ENCODE results near the gene EIF2B1.

The EIF2B1 gene

DNA sequence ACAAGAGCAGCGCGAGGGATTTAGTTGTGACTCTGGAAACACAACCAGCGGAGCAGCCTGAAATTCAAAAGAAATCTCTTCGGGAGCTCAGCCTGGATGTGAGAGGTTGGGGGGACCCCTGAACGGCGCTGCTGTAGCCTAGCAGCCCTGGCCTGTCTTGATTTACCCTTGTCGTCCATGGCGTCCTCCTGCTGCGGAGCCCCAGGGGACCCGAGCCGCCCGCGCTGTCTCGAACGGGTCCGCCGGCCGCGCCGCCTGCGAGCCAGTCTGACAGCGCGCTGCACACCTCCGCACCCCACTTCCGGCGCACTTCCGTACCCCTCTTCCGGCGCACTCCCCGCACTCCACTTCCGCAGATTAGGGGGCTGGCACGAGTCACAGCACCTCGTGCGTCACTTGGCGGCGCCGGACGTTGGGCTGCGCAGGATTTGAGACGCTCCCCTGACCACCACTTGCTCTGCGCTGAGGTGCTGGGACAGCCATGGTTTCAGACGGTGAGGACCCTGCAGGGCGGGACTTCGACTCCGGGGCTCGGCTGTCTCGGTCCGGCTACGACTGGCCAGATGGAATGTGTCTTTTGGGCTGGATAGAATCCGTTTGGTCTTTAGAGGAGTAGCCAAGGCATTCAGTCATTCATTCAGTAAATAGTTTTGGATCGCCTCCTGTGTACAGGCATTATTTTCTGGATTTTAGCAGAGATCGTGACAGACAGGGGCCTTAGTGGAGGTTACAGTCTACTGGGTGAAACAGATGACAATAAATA lies at the start of gene EIF2B1, which contains the start of gene GTF2H3:
Gene EIF2B1, minus strand, starts transcription at position 308 of the 763 bp plus-strand sequence. Its CDS starts 129 bp downstream, at position 179.
Gene GTF2H3, plus strand, starts transcription at position 451 of the 763 bp plus-strand sequence. Its CDS starts 31 bp downstream, at position 482.
- no peak for TF ChIP-seq ZFP3 (CRISPR knock-in tag; IDR thresholded peaks at IDR 0.05)
- TF ChIP-seq ESRRG (CRISPR knock-in tag; IDR thresholded peaks at IDR 0.05): no peak
- TF ChIP-seq TOX (CRISPR knock-in tag; IDR thresholded peaks at IDR 0.05; ENCODE audit: borderline replicate concordance): no peak
- no peak for TF ChIP-seq ZC3H10 (CRISPR knock-in tag; IDR thresholded peaks at IDR 0.05)
- TF ChIP-seq ZFP30 (CRISPR knock-in tag; IDR thresholded peaks at IDR 0.05): no peak
- no peak for TF ChIP-seq ZNF565 (CRISPR knock-in tag; conservative IDR thresholded peaks at IDR 0.05; ENCODE audit: low read depth)
- TF ChIP-seq OSR1 (CRISPR knock-in tag; IDR thresholded peaks at IDR 0.05): no peak
- no peak for TF ChIP-seq POU6F1 (CRISPR knock-in tag; IDR thresholded peaks at IDR 0.05; ENCODE audit: borderline replicate concordance, low read depth)
- TF ChIP-seq ARNTL (CRISPR knock-in tag; IDR thresholded peaks at IDR 0.05; ENCODE audit: borderline replicate concordance, low read depth): no peak
- no peak for TF ChIP-seq ZNF70 (CRISPR knock-in tag; IDR thresholded peaks at IDR 0.05)
- TF ChIP-seq GLIS3 (CRISPR knock-in tag; IDR thresholded peaks at IDR 0.05): no peak
- no peak for TF ChIP-seq PPARA (CRISPR knock-in tag; IDR thresholded peaks at IDR 0.05; ENCODE audit: borderline replicate concordance)
- no peak for TF ChIP-seq CREB5 (CRISPR knock-in tag; IDR thresholded peaks at IDR 0.05; ENCODE audit: low read depth)
- no peak for TF ChIP-seq CSDC2 (CRISPR knock-in tag; IDR thresholded peaks at IDR 0.05)
- no peak for TF ChIP-seq TCF4 (CRISPR knock-in tag; IDR thresholded peaks at IDR 0.05; ENCODE audit: borderline replicate concordance)
- TF ChIP-seq ISL1 (CRISPR knock-in tag; IDR thresholded peaks at IDR 0.05): no peak
- peak; percentile 97 for ATAC-seq

- TF ChIP-seq, protein P1, sequence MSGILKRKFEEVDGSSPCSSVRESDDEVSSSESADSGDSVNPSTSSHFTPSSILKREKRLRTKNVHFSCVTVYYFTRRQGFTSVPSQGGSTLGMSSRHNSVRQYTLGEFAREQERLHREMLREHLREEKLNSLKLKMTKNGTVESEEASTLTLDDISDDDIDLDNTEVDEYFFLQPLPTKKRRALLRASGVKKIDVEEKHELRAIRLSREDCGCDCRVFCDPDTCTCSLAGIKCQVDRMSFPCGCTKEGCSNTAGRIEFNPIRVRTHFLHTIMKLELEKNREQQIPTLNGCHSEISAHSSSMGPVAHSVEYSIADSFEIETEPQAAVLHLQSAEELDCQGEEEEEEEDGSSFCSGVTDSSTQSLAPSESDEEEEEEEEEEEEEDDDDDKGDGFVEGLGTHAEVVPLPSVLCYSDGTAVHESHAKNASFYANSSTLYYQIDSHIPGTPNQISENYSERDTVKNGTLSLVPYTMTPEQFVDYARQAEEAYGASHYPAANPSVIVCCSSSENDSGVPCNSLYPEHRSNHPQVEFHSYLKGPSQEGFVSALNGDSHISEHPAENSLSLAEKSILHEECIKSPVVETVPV (CRISPR knock-in tag; IDR thresholded peaks at IDR 0.05): no peak
- TF ChIP-seq, protein P2, sequence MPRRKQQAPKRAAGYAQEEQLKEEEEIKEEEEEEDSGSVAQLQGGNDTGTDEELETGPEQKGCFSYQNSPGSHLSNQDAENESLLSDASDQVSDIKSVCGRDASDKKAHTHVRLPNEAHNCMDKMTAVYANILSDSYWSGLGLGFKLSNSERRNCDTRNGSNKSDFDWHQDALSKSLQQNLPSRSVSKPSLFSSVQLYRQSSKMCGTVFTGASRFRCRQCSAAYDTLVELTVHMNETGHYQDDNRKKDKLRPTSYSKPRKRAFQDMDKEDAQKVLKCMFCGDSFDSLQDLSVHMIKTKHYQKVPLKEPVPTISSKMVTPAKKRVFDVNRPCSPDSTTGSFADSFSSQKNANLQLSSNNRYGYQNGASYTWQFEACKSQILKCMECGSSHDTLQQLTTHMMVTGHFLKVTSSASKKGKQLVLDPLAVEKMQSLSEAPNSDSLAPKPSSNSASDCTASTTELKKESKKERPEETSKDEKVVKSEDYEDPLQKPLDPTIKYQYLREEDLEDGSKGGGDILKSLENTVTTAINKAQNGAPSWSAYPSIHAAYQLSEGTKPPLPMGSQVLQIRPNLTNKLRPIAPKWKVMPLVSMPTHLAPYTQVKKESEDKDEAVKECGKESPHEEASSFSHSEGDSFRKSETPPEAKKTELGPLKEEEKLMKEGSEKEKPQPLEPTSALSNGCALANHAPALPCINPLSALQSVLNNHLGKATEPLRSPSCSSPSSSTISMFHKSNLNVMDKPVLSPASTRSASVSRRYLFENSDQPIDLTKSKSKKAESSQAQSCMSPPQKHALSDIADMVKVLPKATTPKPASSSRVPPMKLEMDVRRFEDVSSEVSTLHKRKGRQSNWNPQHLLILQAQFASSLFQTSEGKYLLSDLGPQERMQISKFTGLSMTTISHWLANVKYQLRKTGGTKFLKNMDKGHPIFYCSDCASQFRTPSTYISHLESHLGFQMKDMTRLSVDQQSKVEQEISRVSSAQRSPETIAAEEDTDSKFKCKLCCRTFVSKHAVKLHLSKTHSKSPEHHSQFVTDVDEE (CRISPR knock-in tag; IDR thresholded peaks at IDR 0.05): no peak
- TF ChIP-seq ESRRG (CRISPR knock-in tag; IDR thresholded peaks at IDR 0.05): no peak
- no peak for TF ChIP-seq SNAI2 (CRISPR knock-in tag; IDR thresholded peaks at IDR 0.05)
- TF ChIP-seq TOX (CRISPR knock-in tag; IDR thresholded peaks at IDR 0.05; ENCODE audit: borderline replicate concordance): no peak
- TF ChIP-seq ARNTL (CRISPR knock-in tag; IDR thresholded peaks at IDR 0.05; ENCODE audit: borderline replicate concordance, low read depth): no peak
- no peak for TF ChIP-seq PPARA (CRISPR knock-in tag; IDR thresholded peaks at IDR 0.05; ENCODE audit: borderline replicate concordance)
- no peak for TF ChIP-seq ZNF565 (CRISPR knock-in tag; conservative IDR thresholded peaks at IDR 0.05; ENCODE audit: low read depth)
- no peak for TF ChIP-seq CREB5 (CRISPR knock-in tag; IDR thresholded peaks at IDR 0.05; ENCODE audit: low read depth)
- TF ChIP-seq OSR1 (CRISPR knock-in tag; IDR thresholded peaks at IDR 0.05): no peak
- no peak for ATAC-seq
Measured at GRCh38 chr12:123681605-123682004, 48.1 kb upstream of the EIF2B1 start.

- TF ChIP-seq CSDC2 (CRISPR knock-in tag; IDR thresholded peaks at IDR 0.05): no peak
- no peak for TF ChIP-seq ZFP30 (CRISPR knock-in tag; IDR thresholded peaks at IDR 0.05)
- TF ChIP-seq, protein P2 (CRISPR knock-in tag; IDR thresholded peaks at IDR 0.05): no peak
- TF ChIP-seq ZNF8 (CRISPR knock-in tag; IDR thresholded peaks at IDR 0.05): no peak
- TF ChIP-seq OSR1 (CRISPR knock-in tag; IDR thresholded peaks at IDR 0.05): no peak
- TF ChIP-seq POU6F1 (CRISPR knock-in tag; IDR thresholded peaks at IDR 0.05; ENCODE audit: borderline replicate concordance, low read depth): no peak
- no peak for TF ChIP-seq ISL1 (CRISPR knock-in tag; IDR thresholded peaks at IDR 0.05)
- no peak for TF ChIP-seq PPARA (CRISPR knock-in tag; IDR thresholded peaks at IDR 0.05; ENCODE audit: borderline replicate concordance)
- TF ChIP-seq, protein P1 (CRISPR knock-in tag; IDR thresholded peaks at IDR 0.05): no peak
- no peak for ATAC-seq
Measured at GRCh38 chr12:123678981-123679380, 45.5 kb upstream of the EIF2B1 start.
